Karpas-422 (cell line): ENCODE measurements around the gene GALNT2. TPM values are rescaled to one million over a fixed set of nuclear protein-coding genes. Genes with fewer than 3 reads are reported as not detected.

ENCODE experiments used
- DNase-seq: peaks from one replicate; pipeline ENCODE4 v3.0.0-alpha.2; 2015
- H2AFZ ChIP-seq: fragments of 200-600 bp; sonication (generic); 2 replicates; pipeline ENCODE4 v1.6.1; 2014; ENCODE audit warnings: antibody characterized with exemption, low read length, mixed read lengths
- H3K27ac ChIP-seq: fragments of 200-600 bp; sonication (generic); 2 replicates; pipeline ENCODE4 v1.5.1; 2014; ENCODE audit warnings: mild to moderate bottlenecking, low read length, moderate library complexity
- H3K27me3 ChIP-seq: fragments of 200-600 bp; sonication (generic); 2 replicates; pipeline ENCODE4 v1.6.1; 2014; ENCODE audit warnings: low read length, mixed read lengths
- H3K36me3 ChIP-seq: fragments of 200-600 bp; sonication (generic); 2 replicates; pipeline ENCODE4 v1.6.1; 2014; ENCODE audit warnings: low read length, mixed read lengths; ENCODE audit not compliant: insufficient read depth
- H3K4me1 ChIP-seq: fragments of 200-600 bp; sonication (generic); 2 replicates; pipeline ENCODE4 v1.6.1; 2014; ENCODE audit warnings: mild to moderate bottlenecking, low read length, mixed read lengths
- H3K4me2 ChIP-seq: fragments of 200-600 bp; sonication (generic); 2 replicates; pipeline ENCODE4 v1.6.1; 2014; ENCODE audit warnings: low read length, low read depth, mild to moderate bottlenecking; ENCODE audit not compliant: poor library complexity, severe bottlenecking
- H3K4me3 ChIP-seq: fragments of 200-600 bp; sonication (generic); 2 replicates; pipeline ENCODE4 v1.5.1; 2014; ENCODE audit warnings: mild to moderate bottlenecking, antibody characterized with exemption, low read length, mixed read lengths
- H3K79me2 ChIP-seq: fragments of 200-600 bp; sonication (generic); 2 replicates; pipeline ENCODE4 v1.6.1; 2014; ENCODE audit warnings: mild to moderate bottlenecking, low read length, mixed read lengths
- H3K9ac ChIP-seq: fragments of 200-600 bp; sonication (generic); 2 replicates; pipeline ENCODE4 v1.6.0; 2014; ENCODE audit warnings: low read length
- H3K9me2 ChIP-seq: fragments of 200-600 bp; sonication (generic), shearing (Covaris generic); replicated peaks from 2 replicates; pipeline ENCODE4 v1.6.0; 2014; ENCODE audit warnings: mild to moderate bottlenecking, low read length, moderate library complexity; ENCODE audit not compliant: insufficient read depth
- H3K9me3 ChIP-seq: fragments of 300-700, 200-600 bp; sonication (generic); 2 replicates; pipeline ENCODE4 v1.6.1; 2014; ENCODE audit warnings: low read length, mixed read lengths
- H4K20me1 ChIP-seq: fragments of 200-600 bp; sonication (generic); 2 replicates; pipeline ENCODE4 v1.6.1; 2014; ENCODE audit warnings: mild to moderate bottlenecking, antibody characterized with exemption, low read length, low read depth; ENCODE audit not compliant: insufficient read depth
- total RNA-seq: library from RNA; depleted of rRNA; stranded (reverse); fragments of >200 nt; shearing (Covaris generic); gene quantifications from 2 replicates; pipeline ENCODE4 v1.2.3, GENCODE V29; 2014; ENCODE audit warnings: low replicate concordance

Gene GALNT2
- total RNA-seq, 1 experiment from 2014 or later = 2.7 TPM

DNA sequence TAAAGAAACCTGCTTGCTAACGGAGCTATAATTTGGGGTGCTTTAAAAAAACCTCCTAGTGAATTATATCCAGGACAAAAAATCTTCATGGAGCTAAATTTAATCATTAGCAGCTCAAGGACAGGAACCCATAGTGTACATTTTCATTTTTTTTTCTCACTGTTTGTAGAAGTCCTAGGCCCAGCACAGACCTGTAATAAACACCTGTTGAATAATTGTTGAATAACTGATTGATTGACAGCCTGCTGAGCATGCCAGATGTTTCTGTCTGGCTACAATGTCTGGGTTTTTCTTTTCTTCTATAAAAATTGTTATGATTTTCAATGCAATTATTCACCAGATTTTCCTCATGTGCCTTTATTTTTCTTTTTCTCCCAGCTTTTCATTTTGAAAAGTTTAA lies 10.9 kb upstream of the GALNT2 start:
- Histone ChIP-seq H3K9me3 (no peaks in the 10 kb centered on the region), H3K27me3 (no peaks in the 10 kb centered on the region), H2AFZ (no peak overlapping the region), H3K27ac (no peak overlapping the region), H3K4me1 (no peaks in the 10 kb centered on the region), H3K79me2 (no peaks in the 10 kb centered on the region), H3K36me3 (no peaks in the 10 kb centered on the region), H3K4me2 (no peak overlapping the region), H3K9me2 (no peaks in the 10 kb centered on the region), H3K9ac (no peak overlapping the region), H4K20me1 (no peaks in the 10 kb centered on the region), H3K4me3 (no peak overlapping the region)
- no peak for DNase-seq

DNA sequence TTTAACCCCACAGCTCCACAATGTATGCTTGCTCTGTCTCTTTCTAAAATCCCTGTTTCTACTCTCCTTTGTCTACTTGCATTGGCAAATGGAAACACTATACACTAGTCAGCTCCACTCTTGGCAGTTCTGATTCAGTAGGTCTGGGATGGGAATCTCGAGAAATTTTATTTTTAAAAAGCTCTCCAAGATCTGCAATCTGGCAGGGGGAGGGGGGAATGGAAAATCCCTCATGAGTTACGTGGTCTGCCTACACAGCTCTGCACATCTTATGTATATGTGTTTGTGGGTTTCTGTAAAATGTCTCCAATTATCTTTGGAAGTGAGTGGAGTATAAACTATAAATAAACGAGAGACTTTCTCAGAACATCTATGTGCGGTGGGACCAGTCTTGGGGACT lies 9.9 kb upstream of the GALNT2 start:
- H3K4me1 ChIP-seq = no peaks in the 10 kb centered on the region
- no peak for DNase-seq
- H3K9me3 ChIP-seq = no peaks in the 10 kb centered on the region
- no peak overlapping the region for H3K27ac ChIP-seq
- no peaks in the 10 kb centered on the region for H3K36me3 ChIP-seq
- H3K4me2 ChIP-seq = no peak overlapping the region
- no peaks in the 10 kb centered on the region for H4K20me1 ChIP-seq
- no peak overlapping the region for H2AFZ ChIP-seq
- no peak overlapping the region for H3K4me3 ChIP-seq
- H3K27me3 ChIP-seq = no peaks in the 10 kb centered on the region
- no peak overlapping the region for H3K9ac ChIP-seq
- H3K79me2 ChIP-seq = no peaks in the 10 kb centered on the region
- no peaks in the 10 kb centered on the region for H3K9me2 ChIP-seq

DNA sequence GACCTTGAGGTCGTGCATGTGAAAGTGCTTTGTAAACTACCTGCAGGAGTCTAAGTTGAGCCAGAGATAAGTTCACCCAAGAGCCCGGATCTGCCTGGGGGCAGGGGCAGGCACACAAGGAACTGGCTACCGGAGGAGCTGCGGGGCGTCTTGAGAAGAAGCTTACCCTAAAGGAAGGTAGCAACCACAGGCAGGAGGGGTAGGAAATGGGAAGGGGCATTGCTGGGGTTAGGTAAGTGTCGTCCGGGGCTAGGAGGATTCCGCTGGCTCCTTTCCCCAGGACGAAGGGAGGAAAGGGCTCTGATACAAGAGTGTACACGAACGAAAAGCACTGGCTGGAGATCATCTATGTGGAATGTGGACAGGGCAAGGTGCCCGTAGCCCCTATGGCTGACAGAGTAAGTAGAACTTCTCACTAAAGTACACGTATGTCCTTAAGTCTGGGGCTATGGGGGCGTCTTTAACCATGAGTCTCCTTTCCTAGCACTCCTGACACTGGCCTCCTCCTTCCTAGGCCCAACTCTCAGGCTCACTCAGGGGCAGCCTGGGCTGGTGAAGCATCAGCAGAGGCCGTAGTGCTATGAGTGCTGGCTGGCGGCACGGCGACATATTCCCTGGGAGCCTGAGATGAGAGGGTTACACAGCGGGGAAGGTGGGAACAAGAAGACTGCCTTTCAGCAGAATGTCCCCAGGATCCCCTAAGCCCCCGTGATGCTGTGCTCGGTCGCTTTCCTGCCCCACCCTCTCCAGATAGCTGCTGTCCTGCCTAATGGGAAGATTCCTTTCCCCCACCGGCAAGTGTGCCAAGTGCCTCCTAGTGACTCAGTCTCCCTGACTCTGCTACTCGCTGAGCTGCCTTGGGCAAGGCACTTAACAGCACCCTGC lies 9.1 kb upstream of the GALNT2 start:
- no peaks in the 10 kb centered on the region for H3K36me3 ChIP-seq
- no peaks in the 10 kb centered on the region for H3K9me3 ChIP-seq
- H3K9ac ChIP-seq = no peak overlapping the region
- H3K9me2 ChIP-seq = no peaks in the 10 kb centered on the region
- no peak overlapping the region for H2AFZ ChIP-seq
- no peak overlapping the region for H3K4me2 ChIP-seq
- DNase-seq = no peak
- no peaks in the 10 kb centered on the region for H4K20me1 ChIP-seq
- H3K4me3 ChIP-seq = no peak overlapping the region
- no peaks in the 10 kb centered on the region for H3K4me1 ChIP-seq
- no peaks in the 10 kb centered on the region for H3K27me3 ChIP-seq
- H3K79me2 ChIP-seq = no peaks in the 10 kb centered on the region
- no peak overlapping the region for H3K27ac ChIP-seq

GRCh38 chr1:230058626-230059025 lies 8.4 kb upstream of the GALNT2 start:
- no peaks in the 10 kb centered on the region for H3K27me3 ChIP-seq
- no peaks in the 10 kb centered on the region for H4K20me1 ChIP-seq
- no peak for DNase-seq
- H3K36me3 ChIP-seq = no peaks in the 10 kb centered on the region
- no peaks in the 10 kb centered on the region for H3K9me3 ChIP-seq
- H3K4me2 ChIP-seq = no peak overlapping the region
- H3K9ac ChIP-seq = no peak overlapping the region
- H3K4me3 ChIP-seq = no peak overlapping the region
- H3K9me2 ChIP-seq = no peaks in the 10 kb centered on the region
- H2AFZ ChIP-seq = no peak overlapping the region
- H3K79me2 ChIP-seq = no peaks in the 10 kb centered on the region
- H3K4me1 ChIP-seq = no peaks in the 10 kb centered on the region
- no peak overlapping the region for H3K27ac ChIP-seq

- no peak overlapping the region for H3K27ac ChIP-seq
- no peak overlapping the region for H3K9ac ChIP-seq
- no peaks in the 10 kb centered on the region for H4K20me1 ChIP-seq
- no peaks in the 10 kb centered on the region for H3K36me3 ChIP-seq
- H3K27me3 ChIP-seq = no peaks in the 10 kb centered on the region
- no peak overlapping the region for H2AFZ ChIP-seq
- no peaks in the 10 kb centered on the region for H3K79me2 ChIP-seq
- H3K9me3 ChIP-seq = no peaks in the 10 kb centered on the region
- H3K4me3 ChIP-seq = no peak overlapping the region
- no peaks in the 10 kb centered on the region for H3K9me2 ChIP-seq
- H3K4me1 ChIP-seq = peaks cover 8% of the 10 kb centered on the region
- no peak for DNase-seq
- H3K4me2 ChIP-seq = no peak overlapping the region
These were observed 5.2 kb upstream of the GALNT2 start for GRCh38 chr1:230061801-230062200.

GRCh38 chr1:230062521-230062920 lies 4.5 kb upstream of the GALNT2 start:
- H2AFZ ChIP-seq = no peak overlapping the region
- no peak overlapping the region for H3K27ac ChIP-seq
- H3K9ac ChIP-seq = no peak overlapping the region
- no peaks in the 10 kb centered on the region for H4K20me1 ChIP-seq
- H3K36me3 ChIP-seq = no peaks in the 10 kb centered on the region
- no peak overlapping the region for H3K4me3 ChIP-seq
- no peak overlapping the region for H3K4me2 ChIP-seq
- H3K27me3 ChIP-seq = no peaks in the 10 kb centered on the region
- no peaks in the 10 kb centered on the region for H3K9me2 ChIP-seq
- peaks cover 10% of the 10 kb centered on the region for H3K4me1 ChIP-seq
- DNase-seq = no peak
- no peaks in the 10 kb centered on the region for H3K79me2 ChIP-seq
- H3K9me3 ChIP-seq = no peaks in the 10 kb centered on the region

DNA sequence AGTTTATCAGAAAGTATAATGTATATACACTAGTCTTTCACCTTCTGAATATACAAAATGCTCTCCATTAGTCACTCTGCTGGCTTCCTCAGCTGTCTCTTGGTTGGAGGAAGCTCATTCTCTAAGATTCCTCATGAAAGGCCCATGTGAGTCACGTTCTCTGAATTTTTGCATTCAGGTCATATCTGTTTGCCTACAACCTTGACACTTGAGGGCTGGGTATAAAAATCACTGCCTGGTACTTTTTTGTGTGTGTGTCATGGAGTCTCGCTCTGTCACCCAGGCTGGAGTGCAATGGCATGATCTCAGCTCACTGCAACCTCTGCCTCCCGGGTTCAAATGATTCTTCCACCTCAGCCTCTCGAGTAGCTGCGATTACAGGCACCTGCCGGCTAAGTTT lies 2.8 kb upstream of the GALNT2 start:
- no peak for DNase-seq
- Histone ChIP-seq H2AFZ (no peak overlapping the region), H3K27me3 (no peaks in the 10 kb centered on the region), H3K79me2 (no peaks in the 10 kb centered on the region), H3K4me1 (peaks cover 25% of the 10 kb centered on the region), H3K36me3 (no peaks in the 10 kb centered on the region), H3K4me2 (no peak overlapping the region), H3K4me3 (no peak overlapping the region), H3K9ac (no peak overlapping the region), H3K27ac (no peak overlapping the region), H4K20me1 (peaks cover 17% of the 10 kb centered on the region), H3K9me3 (no peaks in the 10 kb centered on the region), H3K9me2 (no peaks in the 10 kb centered on the region)

GRCh38 chr1:230065161-230065560 lies 1.9 kb upstream of the GALNT2 start:
- Histone ChIP-seq H3K9ac (no peak overlapping the region), H3K4me3 (no peak overlapping the region), H3K4me2 (no peak overlapping the region), H3K27ac (no peak overlapping the region), H4K20me1 (peaks cover 24% of the 10 kb centered on the region), H3K27me3 (no peaks in the 10 kb centered on the region), H2AFZ (no peak overlapping the region), H3K9me3 (no peaks in the 10 kb centered on the region), H3K36me3 (no peaks in the 10 kb centered on the region), H3K4me1 (peaks cover 25% of the 10 kb centered on the region), H3K79me2 (no peaks in the 10 kb centered on the region), H3K9me2 (no peaks in the 10 kb centered on the region)
- no peak for DNase-seq
